Lower leg skin (tissue), 3 donors: ENCODE measurements around the gene PRTN3.
"Not testable (repeated sequence)": the region's sequence is repeated elsewhere in the genome, so short reads cannot be mapped to it uniquely, and the experiment has no call there.

Experiments
- CTCF ChIP-seq, 3 donors: fragments of 450-650 bp; IDR thresholded peaks; one replicate each; pipeline ENCODE4 v1.5.1; 2016; ENCODE audit warnings: antibody characterized with exemption in 3 of 3, mild to moderate bottlenecking in 3 of 3, moderate library complexity in 2 of 3
- POLR2A ChIP-seq, 2 donors: fragments of 450-650 bp; IDR thresholded peaks; one replicate each; pipeline ENCODE4 v1.6.1; 2016 to 2017; ENCODE audit warnings: antibody characterized with exemption in 2 of 2, mild to moderate bottlenecking in 1 of 2, moderate library complexity in 1 of 2

- TF ChIP-seq CTCF, POLR2A (IDR thresholded peaks at IDR 0.05): not testable (repeated sequence)
These were observed 20.6 kb upstream of the PRTN3 start for GRCh38 chr19:820212-820611.
